ENCODE results near the gene DTX3L.

DNA sequence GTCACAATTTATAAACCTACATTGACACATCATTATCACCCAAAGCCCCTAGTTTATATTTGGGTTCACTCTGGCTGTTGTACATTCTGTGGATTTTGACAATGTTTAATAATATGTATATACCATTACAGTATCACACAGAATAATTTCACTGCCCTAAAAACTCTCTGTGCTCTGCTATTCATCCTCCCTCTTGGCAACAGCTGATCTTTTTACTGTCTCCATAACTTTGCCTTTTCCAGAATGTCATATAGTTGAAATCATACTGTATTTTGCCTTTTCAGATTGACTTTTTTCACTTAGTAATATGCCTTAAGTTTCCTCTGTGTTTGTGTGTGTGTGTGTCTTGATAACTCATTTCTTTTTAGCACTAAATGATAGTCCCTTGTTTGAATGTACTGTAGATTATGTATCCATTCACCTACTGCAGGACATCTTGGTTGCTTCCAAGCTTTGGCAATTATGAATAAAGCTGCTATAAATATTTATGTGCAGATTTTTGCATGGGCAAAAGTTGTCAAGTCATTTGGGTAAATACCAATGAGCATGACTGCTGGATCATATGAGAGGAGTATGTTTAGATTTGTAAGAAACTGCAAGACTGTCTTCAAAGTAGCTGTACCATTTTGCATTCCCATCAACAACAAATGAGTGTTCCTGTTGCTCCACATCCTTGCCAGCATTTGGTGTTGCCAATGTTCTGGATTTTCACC lies 22.8 kb downstream of the DTX3L start:
- TF ChIP-seq, protein P1, sequence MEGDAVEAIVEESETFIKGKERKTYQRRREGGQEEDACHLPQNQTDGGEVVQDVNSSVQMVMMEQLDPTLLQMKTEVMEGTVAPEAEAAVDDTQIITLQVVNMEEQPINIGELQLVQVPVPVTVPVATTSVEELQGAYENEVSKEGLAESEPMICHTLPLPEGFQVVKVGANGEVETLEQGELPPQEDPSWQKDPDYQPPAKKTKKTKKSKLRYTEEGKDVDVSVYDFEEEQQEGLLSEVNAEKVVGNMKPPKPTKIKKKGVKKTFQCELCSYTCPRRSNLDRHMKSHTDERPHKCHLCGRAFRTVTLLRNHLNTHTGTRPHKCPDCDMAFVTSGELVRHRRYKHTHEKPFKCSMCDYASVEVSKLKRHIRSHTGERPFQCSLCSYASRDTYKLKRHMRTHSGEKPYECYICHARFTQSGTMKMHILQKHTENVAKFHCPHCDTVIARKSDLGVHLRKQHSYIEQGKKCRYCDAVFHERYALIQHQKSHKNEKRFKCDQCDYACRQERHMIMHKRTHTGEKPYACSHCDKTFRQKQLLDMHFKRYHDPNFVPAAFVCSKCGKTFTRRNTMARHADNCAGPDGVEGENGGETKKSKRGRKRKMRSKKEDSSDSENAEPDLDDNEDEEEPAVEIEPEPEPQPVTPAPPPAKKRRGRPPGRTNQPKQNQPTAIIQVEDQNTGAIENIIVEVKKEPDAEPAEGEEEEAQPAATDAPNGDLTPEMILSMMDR (IDR thresholded peaks at IDR 0.05), result no peak
- no peak for TF ChIP-seq ZFX (IDR thresholded peaks at IDR 0.05; ENCODE audit: borderline replicate concordance)
